Mesenchymal stem cell (in vitro differentiated cells and primary cell): ENCODE results near the gene RTN4.

Experiments
- DNase-seq: peaks from one replicate; pipeline ENCODE4 v3.0.0-alpha.2; 2013
- H2AFZ ChIP-seq: one replicate; pipeline ENCODE4 v1.6.1; 2013; ENCODE audit warnings: low read depth, mild to moderate bottlenecking, control low read depth, inconsistent platforms, low read length, moderate library complexity
- H2AK5ac ChIP-seq: 2 replicates; pipeline ENCODE4 v1.6.1; 2013; ENCODE audit warnings: low read length, moderate library complexity, mild to moderate bottlenecking, inconsistent platforms; ENCODE audit not compliant: severe bottlenecking
- H2BK120ac ChIP-seq: one replicate; pipeline ENCODE4 v1.6.1; 2013; ENCODE audit warnings: low read depth, mild to moderate bottlenecking, inconsistent platforms, low read length, moderate library complexity
- H2BK12ac ChIP-seq, 2 experiments: one replicate each; pipeline ENCODE4 v1.6.1; 2013; ENCODE audit warnings: inconsistent platforms in 2 of 2, low read length in 2 of 2, mild to moderate bottlenecking in 2 of 2, moderate library complexity in 2 of 2, control low read depth in 1 of 2
- H2BK15ac ChIP-seq: one replicate; pipeline ENCODE4 v1.6.1; 2013; ENCODE audit warnings: mild to moderate bottlenecking, low read depth, inconsistent platforms; ENCODE audit not compliant: poor library complexity, severe bottlenecking
- H2BK5ac ChIP-seq: 2 replicates; pipeline ENCODE4 v1.6.1; 2013; ENCODE audit warnings: low read depth, mild to moderate bottlenecking, low read length, control low read depth, inconsistent platforms; ENCODE audit not compliant: poor library complexity, severe bottlenecking
- H3K14ac ChIP-seq, 2 experiments: one replicate each; pipeline ENCODE4 v1.6.1; 2013; ENCODE audit warnings: inconsistent platforms in 2 of 2, low read length in 2 of 2, control low read depth in 1 of 2, mild to moderate bottlenecking in 1 of 2, moderate library complexity in 1 of 2
- H3K18ac ChIP-seq, 2 experiments: one replicate each; pipeline ENCODE4 v1.6.1; 2013; ENCODE audit warnings: inconsistent platforms in 2 of 2, low read length in 2 of 2, control low read depth in 1 of 2, low read depth in 1 of 2, mild to moderate bottlenecking in 1 of 2
- H3K23ac ChIP-seq, 2 experiments: one replicate each; pipeline ENCODE4 v1.6.1; 2013; ENCODE audit warnings: inconsistent platforms in 2 of 2, low read length in 2 of 2, mild to moderate bottlenecking in 2 of 2, moderate library complexity in 2 of 2, control low read depth in 1 of 2
- H3K27ac ChIP-seq: 2 replicates; pipeline ENCODE4 v1.5.1; 2013; ENCODE audit warnings: mild to moderate bottlenecking, moderate library complexity, low read length, control low read depth, inconsistent platforms; ENCODE audit not compliant: poor library complexity, severe bottlenecking
- H3K27me3 ChIP-seq, 2 experiments: 2 replicates each; pipeline versions ENCODE4 v1.6.1 to v1.7.0; 2013; ENCODE audit warnings: low read length in 2 of 2, mild to moderate bottlenecking in 2 of 2, moderate library complexity in 2 of 2, control low read depth in 1 of 2, inconsistent platforms in 1 of 2; ENCODE audit not compliant: control insufficient read depth in 1 of 2, insufficient read depth in 1 of 2
- H3K36me3 ChIP-seq, 2 experiments: 2 replicates each; pipeline versions ENCODE4 v1.6.1 to v1.7.0; 2013; ENCODE audit warnings: low read length in 2 of 2, control low read depth in 1 of 2, inconsistent platforms in 1 of 2, low read depth in 1 of 2, mild to moderate bottlenecking in 1 of 2; ENCODE audit not compliant: insufficient read depth in 2 of 2, control insufficient read depth in 1 of 2
- H3K4ac ChIP-seq, 2 experiments: one replicate each; pipeline ENCODE4 v1.6.1; 2013; ENCODE audit warnings: inconsistent platforms in 2 of 2, low read length in 2 of 2, mild to moderate bottlenecking in 2 of 2, moderate library complexity in 2 of 2, control low read depth in 1 of 2, low read depth in 1 of 2
- H3K4me1 ChIP-seq: 2 replicates; pipeline ENCODE4 v1.6.1; 2013; ENCODE audit warnings: low read depth, low read length, control low read depth; ENCODE audit not compliant: control insufficient read depth, insufficient read depth
- H3K4me2 ChIP-seq: 2 replicates; pipeline ENCODE4 v1.6.1; 2013; ENCODE audit warnings: low read length, mild to moderate bottlenecking, inconsistent platforms; ENCODE audit not compliant: poor library complexity, severe bottlenecking
- H3K4me3 ChIP-seq, 2 experiments: 2 replicates each; pipeline versions ENCODE4 v1.5.1 to v1.7.0; 2013; ENCODE audit warnings: low read length in 2 of 2, mild to moderate bottlenecking in 2 of 2, control low read depth in 1 of 2, low read depth in 1 of 2; ENCODE audit not compliant: insufficient read depth in 1 of 2
- H3K79me1 ChIP-seq: replicated peaks from 2 replicates; pipeline ENCODE4 v1.6.1; 2013; ENCODE audit warnings: mild to moderate bottlenecking, control low read depth, low read length, inconsistent platforms; ENCODE audit not compliant: poor library complexity, severe bottlenecking
- H3K9ac ChIP-seq: 2 replicates; pipeline ENCODE4 v1.7.0; 2013; ENCODE audit warnings: mild to moderate bottlenecking, low read length, moderate library complexity
- H3K9me3 ChIP-seq: 2 replicates; pipeline ENCODE4 v1.7.0; 2013; ENCODE audit warnings: mild to moderate bottlenecking, low read length; ENCODE audit not compliant: control insufficient read depth
- H4K8ac ChIP-seq: one replicate; pipeline ENCODE4 v1.6.1; 2013; ENCODE audit warnings: inconsistent platforms, mild to moderate bottlenecking, low read length, moderate library complexity
- H4K91ac ChIP-seq: one replicate; pipeline ENCODE4 v1.6.1; 2013; ENCODE audit warnings: mild to moderate bottlenecking, low read length, inconsistent platforms
- WGBS: methylation state at CpG from one replicate; pipeline ENCODE4 v1.1.7; 2013; ENCODE audit warnings: mixed read lengths; 5-methylcytosine and 5-hydroxymethylcytosine counted together

RTN4 gene

GRCh38 chr2:55014962-55015939 is 35.0 kb downstream of the RTN4 start:
- no peak overlapping the region for H3K4ac ChIP-seq
- no peak overlapping the region for H4K8ac ChIP-seq
- peak overlapping the region; percentile 63 for H3K9ac ChIP-seq
- H2BK12ac ChIP-seq, result no peak overlapping the region
- H3K79me1 ChIP-seq, result no peaks in the 10 kb centered on the region
- peaks cover 9% of the 10 kb centered on the region for H3K4me1 ChIP-seq
- no peak overlapping the region for H3K18ac ChIP-seq
- peak overlapping the region; percentile 43 for H3K27ac ChIP-seq
- no peak overlapping the region for H2AFZ ChIP-seq
- H3K9me3 ChIP-seq, result no peaks in the 10 kb centered on the region
- peak; percentile 77 for DNase-seq
- no peak overlapping the region for H3K4me3 ChIP-seq
- no peak overlapping the region for H2BK15ac ChIP-seq
- H2BK120ac ChIP-seq, result no peak overlapping the region
- H2BK5ac ChIP-seq, result no peak overlapping the region
- 49% methylated on average over 4 of the region's 6 CpGs for WGBS
- H3K14ac ChIP-seq, result no peak overlapping the region
- no peak overlapping the region for H3K4me2 ChIP-seq
- no peak overlapping the region for H2AK5ac ChIP-seq
- no peak overlapping the region for H3K23ac ChIP-seq
- H3K27me3 ChIP-seq, result no peaks in the 10 kb centered on the region
- no peak overlapping the region for H4K91ac ChIP-seq
- peaks cover 0 to 28% of the 10 kb centered on the region in 2 experiments for H3K36me3 ChIP-seq

- no peak overlapping the region for H2AFZ ChIP-seq
- H4K91ac ChIP-seq, result no peak overlapping the region
- H2BK15ac ChIP-seq, result no peak overlapping the region
- peak overlapping the region; percentile 85 for H3K9ac ChIP-seq
- no peak overlapping the region for H3K4me2 ChIP-seq
- no peak overlapping the region for H3K18ac ChIP-seq
- H2BK5ac ChIP-seq, result peak overlapping the region; percentile 66
- H2BK120ac ChIP-seq, result no peak overlapping the region
- no peak overlapping the region for H2BK12ac ChIP-seq
- DNase-seq, result no peak
- no peak overlapping the region for H4K8ac ChIP-seq
- peaks cover 0 to 17% of the 10 kb centered on the region in 2 experiments for H3K36me3 ChIP-seq
- no peak overlapping the region for H3K4me3 ChIP-seq
- no peaks in the 10 kb centered on the region for H3K27me3 ChIP-seq
- H2AK5ac ChIP-seq, result no peak overlapping the region
- no peak overlapping the region for H3K4ac ChIP-seq
- H3K14ac ChIP-seq, result no peak overlapping the region
- no peaks in the 10 kb centered on the region for H3K9me3 ChIP-seq
- WGBS, result no CpG with 5 or more reads among the region's 1 CpG
- H3K23ac ChIP-seq, result no peak overlapping the region
- H3K4me1 ChIP-seq, result peaks cover 11% of the 10 kb centered on the region
- no peaks in the 10 kb centered on the region for H3K79me1 ChIP-seq
- H3K27ac ChIP-seq, result no peak overlapping the region
These were observed 36.3 kb downstream of the RTN4 start for GRCh38 chr2:55013936-55014335.

GRCh38 chr2:55012672-55013484 is 37.4 kb downstream of the RTN4 start:
- no peak overlapping the region for H2BK12ac ChIP-seq
- no peak overlapping the region for H3K4ac ChIP-seq
- H3K4me3 ChIP-seq, result peak overlapping the region in 1 of 2 experiments; percentile 23
- no peak overlapping the region for H2BK5ac ChIP-seq
- no peak overlapping the region for H4K8ac ChIP-seq
- no peak overlapping the region for H2BK120ac ChIP-seq
- H3K4me2 ChIP-seq, result peak overlapping the region; percentile 6
- H2AK5ac ChIP-seq, result no peak overlapping the region
- H4K91ac ChIP-seq, result no peak overlapping the region
- H3K14ac ChIP-seq, result no peak overlapping the region
- no peak overlapping the region for H3K18ac ChIP-seq
- no peak overlapping the region for H2AFZ ChIP-seq
- WGBS, result no CpG with 5 or more reads among the region's 2 CpGs
- peaks cover 0 to 7% of the 10 kb centered on the region in 2 experiments for H3K36me3 ChIP-seq
- peak overlapping the region; percentile 65 for H3K27ac ChIP-seq
- no peaks in the 10 kb centered on the region for H3K79me1 ChIP-seq
- H3K9me3 ChIP-seq, result no peaks in the 10 kb centered on the region
- no peak overlapping the region for H2BK15ac ChIP-seq
- no peak for DNase-seq
- peaks cover 11% of the 10 kb centered on the region for H3K4me1 ChIP-seq
- H3K27me3 ChIP-seq, result no peaks in the 10 kb centered on the region
- H3K23ac ChIP-seq, result no peak overlapping the region
- peak overlapping the region; percentile 85 for H3K9ac ChIP-seq
